Ovary (tissue), 3 donors: ENCODE measurements around the gene IRX5.

ENCODE experiments used
- CTCF ChIP-seq, 3 donors: fragments of 450-650 bp in 2 of 3; fragments of 200-600 bp in 1 of 3; IDR thresholded peaks; one replicate each; pipeline versions ENCODE4 v1.5.1 to v1.8.0; 2016 to 2022; ENCODE audit warnings: antibody characterized with exemption in 3 of 3, mild to moderate bottlenecking in 1 of 3
- EP300 ChIP-seq: sonication (generic); formaldehyde crosslinking; IDR thresholded peaks from one replicate; pipeline ENCODE4 v1.6.1; 2017; ENCODE audit warnings: antibody characterized with exemption
- POLR2A ChIP-seq: fragments of 450-650 bp; IDR thresholded peaks from one replicate; pipeline ENCODE4 v1.6.1; 2017; ENCODE audit warnings: antibody characterized with exemption, mild to moderate bottlenecking, moderate library complexity
- donor health status: DM: no; HTN: no; CAD: no.

GRCh38 chr16:54912720-54913119 lies 17.9 kb upstream of the IRX5 start:
- TF ChIP-seq CTCF (IDR thresholded peaks at IDR 0.05) (no peak), EP300 (no peak), POLR2A (no peak)
